PFSK-1 (cell line): ENCODE measurements around the gene PMIS2.

ENCODE experiments used
- FOXP2 ChIP-seq: optimal IDR thresholded peaks from 2 replicates; pipeline ENCODE3; 2011; ENCODE audit warnings: borderline replicate concordance, control low read depth, inconsistent platforms; ENCODE audit not compliant: insufficient read depth; ENCODE audit errors: extremely low read length, extremely low read depth
- POLR2AphosphoS5 ChIP-seq: IDR thresholded peaks from 2 replicates; pipeline ENCODE4 v1.6.1; 2012; ENCODE audit warnings: low read depth, mild to moderate bottlenecking, control low read depth, low read length, moderate library complexity
- SIN3A ChIP-seq: IDR thresholded peaks from 2 replicates; pipeline ENCODE4 v1.6.1; 2012; ENCODE audit warnings: mild to moderate bottlenecking, low read length, moderate library complexity, borderline replicate concordance; ENCODE audit not compliant: insufficient read depth
- TAF1 ChIP-seq: IDR thresholded peaks from 2 replicates; pipeline ENCODE4 v1.6.1; 2012; ENCODE audit warnings: low read length, control low read depth, borderline replicate concordance; ENCODE audit not compliant: insufficient read depth
- TF ChIP-seq, protein P1 (sequence below), 2 experiments: IDR thresholded peaks; 2 replicates each; pipeline versions ENCODE4 v1.6.1 to v1.8.0; 2011 to 2012; ENCODE audit warnings: low read depth in 2 of 2, low read length in 2 of 2, control low read depth in 1 of 2, inconsistent platforms in 1 of 2, mild to moderate bottlenecking in 1 of 2, moderate library complexity in 1 of 2; ENCODE audit not compliant: insufficient read depth in 1 of 2

DNA sequence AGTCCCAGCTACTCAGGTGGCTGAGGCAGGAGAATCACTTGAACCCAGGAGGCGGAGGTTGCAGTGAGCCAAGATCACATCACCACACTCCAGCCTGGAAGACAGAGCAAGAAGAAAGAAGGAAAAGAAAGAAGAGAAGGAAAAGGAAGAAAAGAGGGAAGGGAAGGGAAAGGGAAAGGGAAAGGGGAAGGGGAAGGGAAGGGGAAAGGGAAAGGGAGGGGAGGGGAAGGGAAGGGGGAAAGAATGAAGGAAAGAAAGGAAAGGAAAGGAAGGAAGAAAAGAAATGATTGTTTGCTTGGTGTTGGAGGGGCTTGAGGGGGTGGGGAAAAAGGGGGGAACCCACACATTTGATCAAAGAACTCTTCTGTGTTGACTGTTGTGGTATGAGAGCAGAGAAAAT is 10.0 kb downstream of the PMIS2 start:
- TF ChIP-seq, protein P1, sequence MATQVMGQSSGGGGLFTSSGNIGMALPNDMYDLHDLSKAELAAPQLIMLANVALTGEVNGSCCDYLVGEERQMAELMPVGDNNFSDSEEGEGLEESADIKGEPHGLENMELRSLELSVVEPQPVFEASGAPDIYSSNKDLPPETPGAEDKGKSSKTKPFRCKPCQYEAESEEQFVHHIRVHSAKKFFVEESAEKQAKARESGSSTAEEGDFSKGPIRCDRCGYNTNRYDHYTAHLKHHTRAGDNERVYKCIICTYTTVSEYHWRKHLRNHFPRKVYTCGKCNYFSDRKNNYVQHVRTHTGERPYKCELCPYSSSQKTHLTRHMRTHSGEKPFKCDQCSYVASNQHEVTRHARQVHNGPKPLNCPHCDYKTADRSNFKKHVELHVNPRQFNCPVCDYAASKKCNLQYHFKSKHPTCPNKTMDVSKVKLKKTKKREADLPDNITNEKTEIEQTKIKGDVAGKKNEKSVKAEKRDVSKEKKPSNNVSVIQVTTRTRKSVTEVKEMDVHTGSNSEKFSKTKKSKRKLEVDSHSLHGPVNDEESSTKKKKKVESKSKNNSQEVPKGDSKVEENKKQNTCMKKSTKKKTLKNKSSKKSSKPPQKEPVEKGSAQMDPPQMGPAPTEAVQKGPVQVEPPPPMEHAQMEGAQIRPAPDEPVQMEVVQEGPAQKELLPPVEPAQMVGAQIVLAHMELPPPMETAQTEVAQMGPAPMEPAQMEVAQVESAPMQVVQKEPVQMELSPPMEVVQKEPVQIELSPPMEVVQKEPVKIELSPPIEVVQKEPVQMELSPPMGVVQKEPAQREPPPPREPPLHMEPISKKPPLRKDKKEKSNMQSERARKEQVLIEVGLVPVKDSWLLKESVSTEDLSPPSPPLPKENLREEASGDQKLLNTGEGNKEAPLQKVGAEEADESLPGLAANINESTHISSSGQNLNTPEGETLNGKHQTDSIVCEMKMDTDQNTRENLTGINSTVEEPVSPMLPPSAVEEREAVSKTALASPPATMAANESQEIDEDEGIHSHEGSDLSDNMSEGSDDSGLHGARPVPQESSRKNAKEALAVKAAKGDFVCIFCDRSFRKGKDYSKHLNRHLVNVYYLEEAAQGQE (IDR thresholded peaks at IDR 0.05; ENCODE audit: insufficient read depth in 1 of 2, low read depth in 2 of 2, low read length in 2 of 2): no peak
- TF ChIP-seq POLR2AphosphoS5 (no peak), TAF1 (no peak), SIN3A (no peak), FOXP2 (no peak)
